NCI-H1105 (cell line): ENCODE data around the gene ARHGDIA.

Experiments used
- DNase-seq: peaks from one replicate; lab custom pipeline; 2025; lab: John Stamatoyannopoulos, UW

Gene ARHGDIA

GRCh38 chr17:81905993-81906392 is 34.9 kb upstream of the ARHGDIA start:
- no peak for DNase-seq

- no peak for DNase-seq
Measured at GRCh38 chr17:81905424-81905875, 34.3 kb upstream of the ARHGDIA start.

- DNase-seq = no peak
Measured at GRCh38 chr17:81904600-81905423, 33.7 kb upstream of the ARHGDIA start.

GRCh38 chr17:81903896-81904599 is 32.9 kb upstream of the ARHGDIA start:
- no peak for DNase-seq

- no peak for DNase-seq
Measured at GRCh38 chr17:81903415-81903831, 32.3 kb upstream of the ARHGDIA start.

- DNase-seq = no peak
Measured at GRCh38 chr17:81902653-81903414, 31.7 kb upstream of the ARHGDIA start.

GRCh38 chr17:81902023-81902652 is 31.0 kb upstream of the ARHGDIA start, which contains the start of gene NPB:
TSS of gene NPB (plus strand) at chr17:81902238. CDS start at chr17:81902278, 40 bp downstream.
- DNase-seq = no peak

GRCh38 chr17:81901167-81902022 is 30.3 kb upstream of the ARHGDIA start:
- no peak for DNase-seq

GRCh38 chr17:81900181-81900820 is 29.2 kb upstream of the ARHGDIA start:
- DNase-seq = no peak

GRCh38 chr17:81899514-81900166 is 28.5 kb upstream of the ARHGDIA start:
- DNase-seq = no peak

GRCh38 chr17:81898885-81899284 is 27.7 kb upstream of the ARHGDIA start:
- DNase-seq = no peak

- no peak for DNase-seq
Measured at GRCh38 chr17:81898029-81898866, 27.1 kb upstream of the ARHGDIA start.

GRCh38 chr17:81895400-81895799 is 24.3 kb upstream of the ARHGDIA start:
- DNase-seq = no peak

- no peak for DNase-seq
Measured at GRCh38 chr17:81891303-81891552, 20.1 kb upstream of the ARHGDIA start.

GRCh38 chr17:81890447-81891302 is 19.5 kb upstream of the ARHGDIA start:
- DNase-seq = no peak

- DNase-seq = no peak
Measured at GRCh38 chr17:81889602-81890001, 18.5 kb upstream of the ARHGDIA start.

- DNase-seq = no peak
Measured at GRCh38 chr17:81888988-81889595, 18.0 kb upstream of the ARHGDIA start.
